Colonic mucosa (tissue), 4 donors: ENCODE data around the gene ALPG. TPM values are rescaled to one million over a fixed set of nuclear protein-coding genes. Genes with fewer than 3 reads are reported as not detected.
"Not testable (repeated sequence)": the region's sequence is repeated elsewhere in the genome, so short reads cannot be mapped to it uniquely, and the experiment has no call there.

Experiments
- DNase-seq: peaks from one replicate; pipeline ENCODE4 v3.0.0-alpha.2; 2020
- H3K27ac ChIP-seq: fragments of 200-600 bp; one replicate; pipeline ENCODE4 v1.8.0; 2021
- H3K27me3 ChIP-seq: fragments of 200-600 bp; one replicate; pipeline ENCODE4 v1.8.0; 2021
- H3K36me3 ChIP-seq: fragments of 200-600 bp; one replicate; pipeline ENCODE4 v1.8.0; 2021
- H3K4me1 ChIP-seq: fragments of 200-600 bp; one replicate; pipeline ENCODE4 v1.8.0; 2021; ENCODE audit warnings: mild to moderate bottlenecking
- H3K4me3 ChIP-seq: fragments of 200-600 bp; one replicate; pipeline ENCODE4 v1.8.0; 2021
- H3K9ac ChIP-seq, 2 donors: one replicate each; pipeline ENCODE4 v1.7.0; 2013; ENCODE audit warnings: control low read depth in 2 of 2, low read depth in 2 of 2, low read length in 2 of 2
- H3K9me3 ChIP-seq: fragments of 200-600 bp; one replicate; pipeline ENCODE4 v1.8.0; 2021
- intact Hi-C: fragments of 100-400 bp; cut with DNase I; formaldehyde crosslinking; loops from one replicate; pipeline ENCODE4 v1.14.1; 2022
- total RNA-seq, 2 donors: library from RNA; stranded (reverse); fragmentation: NEBNext Ultra II Directional in 1 of 2; extraction: Animal tissue kit (Norgen Biotek cat#: 25700) in 1 of 2; gene quantifications; one replicate each; pipeline ENCODE4 v1.2.1, GENCODE V29; 2021
- TF ChIP-seq, protein P1 (sequence below): fragments of 200-600 bp; IDR thresholded peaks from one replicate; pipeline ENCODE4 v1.8.0; 2022; ENCODE audit warnings: antibody characterized with exemption, mild to moderate bottlenecking
- donor health status: healthy.
- donor health status: DM: no; HTN: no; CAD: no.
- donor health status: DM: no; HTN: no; CAD: no.

ALPG gene
- total RNA-seq, 2 donors from 2014 or later: 1.7 to 3.3 TPM

DNA sequence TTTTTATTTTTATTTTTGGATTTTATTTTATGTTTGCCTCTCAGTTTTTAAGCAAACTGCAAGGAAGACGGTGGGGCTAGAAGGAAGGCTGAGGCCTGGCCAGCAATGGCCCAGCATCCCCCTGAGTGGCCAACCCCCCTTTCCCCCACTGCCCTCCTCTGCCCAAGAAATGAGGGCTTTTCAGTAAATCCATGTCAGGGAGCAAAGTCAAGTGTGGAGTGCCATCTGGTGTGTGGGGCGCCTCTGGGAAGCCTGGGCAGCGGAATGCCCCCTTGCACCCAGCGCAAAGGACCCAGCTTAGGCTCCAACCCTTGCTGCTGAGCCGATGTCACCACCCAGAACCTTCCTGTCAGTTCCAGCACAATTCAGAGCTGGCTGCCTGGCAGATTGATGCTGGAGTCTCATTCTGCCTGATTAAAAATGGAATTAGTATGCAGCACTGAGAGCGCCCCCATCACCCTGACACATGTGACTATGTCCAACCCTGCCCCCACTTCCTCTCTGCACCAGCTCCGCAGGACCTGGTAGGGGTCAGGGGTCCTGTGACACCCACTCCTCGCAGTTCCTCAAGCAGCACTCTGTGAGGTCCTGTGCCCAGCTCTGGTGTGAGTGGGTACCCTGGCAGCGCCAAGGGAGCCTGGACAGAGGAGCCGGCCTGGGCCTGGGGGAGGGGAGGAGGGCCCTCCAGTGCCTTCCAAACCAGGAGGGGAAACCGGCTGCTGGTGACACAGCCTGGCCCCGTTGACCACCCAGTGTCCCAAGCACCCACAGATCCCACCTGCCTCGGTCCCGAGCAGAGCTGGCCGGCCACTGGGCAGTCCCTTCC lies 37.3 kb upstream of the ALPG start:
- intact Hi-C loops: loop anchor here (5.0 kb wide), 1 partner anchor 68 kb away; no protein-coding TSS in a partner anchor
- no peaks in the 10 kb centered on the region for H3K27me3 ChIP-seq
- no peak overlapping the region for H3K4me3 ChIP-seq
- no peaks in the 10 kb centered on the region for H3K4me1 ChIP-seq
- H3K9ac ChIP-seq: no peak overlapping the region
- H3K9me3 ChIP-seq: no peaks in the 10 kb centered on the region
- H3K36me3 ChIP-seq: no peaks in the 10 kb centered on the region
- H3K27ac ChIP-seq: no peak overlapping the region
- TF ChIP-seq, protein P1, sequence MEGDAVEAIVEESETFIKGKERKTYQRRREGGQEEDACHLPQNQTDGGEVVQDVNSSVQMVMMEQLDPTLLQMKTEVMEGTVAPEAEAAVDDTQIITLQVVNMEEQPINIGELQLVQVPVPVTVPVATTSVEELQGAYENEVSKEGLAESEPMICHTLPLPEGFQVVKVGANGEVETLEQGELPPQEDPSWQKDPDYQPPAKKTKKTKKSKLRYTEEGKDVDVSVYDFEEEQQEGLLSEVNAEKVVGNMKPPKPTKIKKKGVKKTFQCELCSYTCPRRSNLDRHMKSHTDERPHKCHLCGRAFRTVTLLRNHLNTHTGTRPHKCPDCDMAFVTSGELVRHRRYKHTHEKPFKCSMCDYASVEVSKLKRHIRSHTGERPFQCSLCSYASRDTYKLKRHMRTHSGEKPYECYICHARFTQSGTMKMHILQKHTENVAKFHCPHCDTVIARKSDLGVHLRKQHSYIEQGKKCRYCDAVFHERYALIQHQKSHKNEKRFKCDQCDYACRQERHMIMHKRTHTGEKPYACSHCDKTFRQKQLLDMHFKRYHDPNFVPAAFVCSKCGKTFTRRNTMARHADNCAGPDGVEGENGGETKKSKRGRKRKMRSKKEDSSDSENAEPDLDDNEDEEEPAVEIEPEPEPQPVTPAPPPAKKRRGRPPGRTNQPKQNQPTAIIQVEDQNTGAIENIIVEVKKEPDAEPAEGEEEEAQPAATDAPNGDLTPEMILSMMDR: no peak
- DNase-seq: no peak

DNA sequence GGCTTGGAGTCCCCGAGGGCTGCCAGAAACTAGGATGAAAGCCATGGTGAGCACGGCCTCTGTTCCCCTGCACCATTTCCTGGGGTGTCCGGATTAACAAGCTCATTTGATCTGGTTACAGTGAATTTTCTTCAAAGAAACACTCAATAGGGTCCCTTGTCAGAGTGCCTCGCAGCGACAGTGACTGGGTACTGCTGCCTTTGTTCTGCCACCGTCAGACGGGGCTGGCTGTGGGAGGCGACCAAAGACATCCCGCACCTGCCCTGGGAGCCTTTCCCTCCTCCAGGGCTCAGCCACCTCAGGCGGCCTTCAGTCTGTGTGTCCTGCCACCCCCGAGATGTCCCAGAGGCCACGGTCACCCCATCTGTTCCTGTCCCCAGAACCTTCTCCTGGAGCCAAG lies 36.6 kb upstream of the ALPG start:
- H3K9ac ChIP-seq, H3K4me1 ChIP-seq, H3K36me3 ChIP-seq, H3K27me3 ChIP-seq, H3K9me3 ChIP-seq, H3K27ac ChIP-seq, DNase-seq, H3K4me3 ChIP-seq, intact Hi-C loops: not testable (repeated sequence)

DNA sequence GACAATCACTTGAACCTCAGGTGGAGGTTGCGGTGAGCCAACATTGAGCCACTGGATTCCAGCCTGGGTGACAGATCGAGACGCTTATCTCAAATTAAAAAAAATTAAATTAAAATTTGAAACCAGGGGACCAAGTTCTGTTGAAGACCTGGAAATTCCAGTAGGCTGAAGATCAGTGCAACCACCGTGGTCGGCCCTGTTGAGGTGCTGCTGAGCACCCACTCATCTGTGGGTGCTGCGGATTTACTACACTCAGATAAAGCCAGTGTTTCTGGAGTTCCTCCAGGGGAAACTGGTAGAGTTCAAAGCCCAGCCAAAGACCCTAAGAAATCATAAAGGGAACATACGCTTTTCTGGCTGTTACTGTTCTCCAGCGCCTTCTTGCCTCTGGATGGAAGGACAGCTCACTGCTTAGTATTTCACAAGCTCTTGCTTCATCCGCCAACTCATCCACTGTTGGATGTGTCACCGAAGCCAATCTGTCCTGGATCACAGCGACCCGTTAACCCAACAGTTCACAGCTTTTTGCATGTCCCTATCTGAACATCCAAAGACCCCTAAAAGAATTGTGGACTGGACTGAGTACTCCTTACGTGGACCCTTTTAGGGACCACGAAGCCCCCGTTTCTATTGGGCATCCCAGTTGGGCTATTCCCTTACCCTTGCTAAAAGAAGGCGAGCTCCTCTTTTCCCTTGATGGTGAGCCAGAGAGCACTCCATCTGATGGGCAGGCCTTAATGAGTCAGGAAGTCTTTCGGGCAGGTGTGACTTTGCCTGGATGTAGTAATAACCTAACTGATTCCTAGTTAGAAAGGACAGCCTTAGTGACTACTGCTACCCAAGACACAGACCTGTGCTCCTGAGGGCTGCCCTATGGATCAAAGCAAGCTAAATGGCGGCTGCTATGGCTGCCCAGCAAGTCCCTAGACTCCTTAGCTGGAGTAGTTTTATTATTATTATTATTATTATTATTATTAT lies 34.1 kb upstream of the ALPG start:
- H3K4me1 ChIP-seq: no peaks in the 10 kb centered on the region
- TF ChIP-seq, protein P1: no peak
- no peak overlapping the region for H3K4me3 ChIP-seq
- intact Hi-C loops: no loop called here
- H3K27me3 ChIP-seq: no peaks in the 10 kb centered on the region
- no peak overlapping the region for H3K9ac ChIP-seq
- no peak overlapping the region for H3K27ac ChIP-seq
- no peaks in the 10 kb centered on the region for H3K9me3 ChIP-seq
- no peak for DNase-seq
- no peaks in the 10 kb centered on the region for H3K36me3 ChIP-seq

DNA sequence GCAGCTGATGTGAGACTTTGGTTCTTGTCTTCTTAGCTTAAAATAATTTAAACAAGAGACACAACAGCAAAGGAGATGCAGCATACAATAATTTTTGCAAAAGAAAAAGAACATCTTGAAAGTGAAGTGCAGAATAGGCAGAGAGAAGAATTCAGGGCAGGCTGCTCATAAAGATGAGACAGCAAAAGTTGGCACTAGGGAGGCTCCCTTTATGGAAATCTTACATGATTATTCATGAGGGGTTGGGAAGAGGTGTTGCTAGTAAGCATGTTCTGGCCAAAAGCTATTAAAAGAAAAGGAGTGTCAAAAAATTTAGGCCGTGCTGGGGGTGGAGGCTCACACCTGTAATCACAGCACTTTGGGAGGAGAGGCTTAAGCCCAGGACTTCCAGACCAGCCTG lies 32.3 kb upstream of the ALPG start:
- no peak for DNase-seq
- intact Hi-C loops: no loop called here
- Histone ChIP-seq H3K27ac (no peak overlapping the region), H3K4me3 (no peak overlapping the region), H3K9ac (no peak overlapping the region), H3K36me3 (no peaks in the 10 kb centered on the region), H3K27me3 (no peaks in the 10 kb centered on the region), H3K9me3 (no peaks in the 10 kb centered on the region), H3K4me1 (no peaks in the 10 kb centered on the region)
- TF ChIP-seq, protein P1: no peak

DNA sequence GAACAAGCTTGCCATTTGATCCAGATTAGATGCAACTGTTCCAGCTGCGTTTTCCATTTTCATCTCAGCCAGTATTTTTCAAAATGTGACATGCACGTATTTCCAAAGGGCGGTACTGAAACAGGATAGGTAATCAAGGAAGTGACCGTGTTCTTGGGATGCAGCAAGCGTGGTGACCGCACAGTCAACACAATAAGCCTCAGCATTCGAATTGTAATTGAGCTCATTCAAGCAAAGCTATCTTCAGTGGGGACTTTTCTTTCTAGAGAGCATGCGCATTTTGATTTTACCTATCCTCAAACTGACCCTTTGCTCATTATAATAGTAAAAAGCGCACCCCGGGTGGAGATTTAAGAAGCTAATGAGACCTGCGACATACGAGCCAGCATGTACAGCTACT lies 31.5 kb upstream of the ALPG start:
- H3K36me3 ChIP-seq: no peaks in the 10 kb centered on the region
- DNase-seq: no peak
- H3K4me3 ChIP-seq: no peak overlapping the region
- TF ChIP-seq, protein P1: no peak
- H3K4me1 ChIP-seq: no peaks in the 10 kb centered on the region
- intact Hi-C loops: no loop called here
- H3K9me3 ChIP-seq: no peaks in the 10 kb centered on the region
- H3K27ac ChIP-seq: no peak overlapping the region
- H3K9ac ChIP-seq: no peak overlapping the region
- H3K27me3 ChIP-seq: no peaks in the 10 kb centered on the region
